ENCODE results near the gene ALG12.

ALG12 gene

DNA sequence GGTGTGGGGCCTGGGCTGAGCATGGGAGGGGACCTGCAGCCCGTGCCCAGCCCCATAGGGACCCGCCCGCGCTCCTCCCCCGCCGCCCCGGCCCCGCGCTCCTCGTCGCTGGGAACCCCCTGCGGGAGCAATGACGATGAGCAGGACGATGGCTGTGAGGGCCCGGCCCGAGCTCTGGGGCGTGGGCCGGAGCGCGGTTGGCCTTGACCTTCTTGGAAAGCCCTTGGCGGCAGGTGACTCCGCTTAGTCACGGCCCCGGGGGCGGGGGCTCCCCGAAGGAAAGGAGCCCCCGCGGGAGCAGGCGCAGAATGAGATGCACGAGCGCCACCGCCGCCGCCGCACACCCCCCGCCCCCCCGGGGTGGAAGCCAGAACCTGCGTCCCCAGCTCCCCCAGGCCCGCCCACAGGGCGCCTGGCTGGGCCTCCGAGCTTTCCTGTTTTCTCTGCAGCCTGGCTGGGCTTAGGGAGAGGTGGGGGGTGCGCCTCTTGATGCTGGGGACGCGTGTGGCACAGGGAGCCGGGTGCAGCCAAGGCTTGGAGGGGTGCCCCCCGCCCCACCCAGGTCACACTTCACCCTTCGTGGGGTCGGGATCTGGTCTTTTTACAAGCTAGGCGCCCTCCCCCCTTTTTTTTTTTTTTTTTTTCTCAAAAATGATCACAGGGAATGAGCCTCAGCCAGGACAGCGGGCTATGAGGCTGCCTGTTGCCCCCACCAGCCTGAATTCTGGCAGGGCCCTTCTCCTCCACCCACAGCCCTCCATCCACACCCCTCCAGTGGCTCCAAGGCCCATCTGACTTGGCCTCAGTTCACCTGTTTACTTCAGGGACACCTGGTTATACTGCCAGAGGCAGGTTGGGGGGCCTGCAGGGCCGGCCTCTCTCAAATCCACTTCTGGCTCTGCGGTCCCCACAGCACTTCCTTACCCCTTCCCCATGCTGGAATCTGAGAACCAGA, 18.1 kb upstream of the ALG12 start:
- peak; percentile 92 for DNase-seq (ENCODE audit: low read depth)
- TF ChIP-seq, protein P1, sequence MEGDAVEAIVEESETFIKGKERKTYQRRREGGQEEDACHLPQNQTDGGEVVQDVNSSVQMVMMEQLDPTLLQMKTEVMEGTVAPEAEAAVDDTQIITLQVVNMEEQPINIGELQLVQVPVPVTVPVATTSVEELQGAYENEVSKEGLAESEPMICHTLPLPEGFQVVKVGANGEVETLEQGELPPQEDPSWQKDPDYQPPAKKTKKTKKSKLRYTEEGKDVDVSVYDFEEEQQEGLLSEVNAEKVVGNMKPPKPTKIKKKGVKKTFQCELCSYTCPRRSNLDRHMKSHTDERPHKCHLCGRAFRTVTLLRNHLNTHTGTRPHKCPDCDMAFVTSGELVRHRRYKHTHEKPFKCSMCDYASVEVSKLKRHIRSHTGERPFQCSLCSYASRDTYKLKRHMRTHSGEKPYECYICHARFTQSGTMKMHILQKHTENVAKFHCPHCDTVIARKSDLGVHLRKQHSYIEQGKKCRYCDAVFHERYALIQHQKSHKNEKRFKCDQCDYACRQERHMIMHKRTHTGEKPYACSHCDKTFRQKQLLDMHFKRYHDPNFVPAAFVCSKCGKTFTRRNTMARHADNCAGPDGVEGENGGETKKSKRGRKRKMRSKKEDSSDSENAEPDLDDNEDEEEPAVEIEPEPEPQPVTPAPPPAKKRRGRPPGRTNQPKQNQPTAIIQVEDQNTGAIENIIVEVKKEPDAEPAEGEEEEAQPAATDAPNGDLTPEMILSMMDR (IDR thresholded peaks at IDR 0.05; ENCODE audit: insufficient read depth, low read depth, low read length, missing control alignments), result no peak
- peak overlapping the region; percentile 38 for H3K4me3 ChIP-seq (ENCODE audit: low read depth, low read length)

- TF ChIP-seq, protein P1 (IDR thresholded peaks at IDR 0.05; ENCODE audit: insufficient read depth, low read depth, low read length, missing control alignments), result no peak
- no peak for DNase-seq (ENCODE audit: low read depth)
- H3K4me3 ChIP-seq (ENCODE audit: low read depth, low read length), result peak overlapping the region; percentile 38; the same call in 1 of the 2 replicates
These were observed 17.3 kb upstream of the ALG12 start for GRCh38 chr22:49935561-49935960.

DNA sequence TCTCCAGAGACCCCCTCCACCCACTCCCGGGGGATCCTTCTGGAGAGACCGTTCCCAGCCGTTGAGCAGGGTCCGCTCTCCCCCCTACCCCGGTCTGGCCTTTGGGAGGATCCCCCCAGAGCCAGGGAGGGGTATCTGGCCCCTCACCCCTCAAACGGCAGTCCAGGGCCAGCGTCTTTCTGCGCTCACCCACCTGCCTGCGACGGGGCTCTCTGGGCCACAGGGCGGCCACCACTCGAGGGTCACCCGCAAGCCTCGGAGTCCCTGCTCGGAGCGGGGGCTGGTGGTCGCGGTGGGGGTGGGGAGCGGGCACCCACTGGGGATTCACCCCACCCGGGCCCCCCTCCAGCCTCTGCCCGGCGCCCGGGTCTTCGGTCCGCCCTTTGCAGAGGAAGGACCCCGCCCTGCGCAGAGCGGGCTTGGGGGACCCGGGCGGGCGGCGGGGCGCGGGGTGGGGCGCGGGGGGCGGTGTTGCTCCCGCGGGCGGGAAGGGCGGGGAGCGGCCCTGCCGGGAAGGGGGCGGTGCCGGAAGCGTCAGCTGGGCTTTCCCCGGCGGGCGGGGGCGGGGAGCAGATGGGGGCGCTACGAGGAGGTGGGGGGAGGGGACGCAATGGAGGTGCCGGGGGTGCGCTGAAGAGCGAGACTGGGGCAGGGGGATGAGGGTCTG, 16.8 kb upstream of the ALG12 start:
- peak overlapping the region; percentile 79 for H3K4me3 ChIP-seq (ENCODE audit: low read depth, low read length)
- TF ChIP-seq, protein P1 (IDR thresholded peaks at IDR 0.05; ENCODE audit: insufficient read depth, low read depth, low read length, missing control alignments), result no peak
- DNase-seq (ENCODE audit: low read depth), result peak; percentile 86

DNA sequence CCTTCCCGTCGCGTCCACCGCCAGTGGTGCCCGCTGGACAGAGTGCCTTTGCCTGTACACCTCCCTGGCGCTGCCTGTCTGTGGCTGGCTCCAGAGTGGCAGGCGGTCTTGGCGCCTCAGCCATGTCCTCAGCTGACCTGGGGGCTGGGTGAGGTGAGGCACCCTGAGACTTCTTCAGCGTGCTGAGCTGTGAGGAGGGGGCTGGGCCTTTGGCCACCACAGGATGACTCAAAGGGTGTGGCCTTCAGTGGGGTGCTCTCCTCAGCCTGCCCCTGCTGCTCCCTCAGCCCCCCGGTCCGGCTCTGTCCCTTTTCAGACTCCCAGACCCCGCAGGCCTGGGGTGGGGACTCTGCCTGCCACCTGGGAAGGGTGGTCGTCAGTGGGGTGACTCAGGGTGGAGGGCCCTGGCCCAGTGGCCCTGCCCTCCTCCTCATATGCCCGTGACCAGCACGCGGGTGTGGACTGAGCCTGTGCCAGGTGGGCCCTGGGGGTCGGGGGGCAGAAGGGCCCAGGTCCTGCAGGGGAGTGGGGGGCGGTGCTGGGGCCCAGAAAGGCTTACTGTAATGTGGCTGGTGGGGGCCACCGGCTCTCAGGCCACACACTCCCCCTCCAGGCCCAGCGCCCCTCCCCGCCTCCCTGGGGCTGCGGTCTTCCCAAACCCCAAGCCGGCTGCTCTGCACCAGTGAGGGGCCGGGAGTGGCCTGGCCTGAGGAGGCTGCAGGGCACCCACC, 16.1 kb upstream of the ALG12 start:
- H3K4me3 ChIP-seq (ENCODE audit: low read depth, low read length), result peak overlapping the region; percentile 79
- no peak for DNase-seq (ENCODE audit: low read depth)
- TF ChIP-seq, protein P1 (IDR thresholded peaks at IDR 0.05; ENCODE audit: insufficient read depth, low read depth, low read length, missing control alignments), result no peak

DNA sequence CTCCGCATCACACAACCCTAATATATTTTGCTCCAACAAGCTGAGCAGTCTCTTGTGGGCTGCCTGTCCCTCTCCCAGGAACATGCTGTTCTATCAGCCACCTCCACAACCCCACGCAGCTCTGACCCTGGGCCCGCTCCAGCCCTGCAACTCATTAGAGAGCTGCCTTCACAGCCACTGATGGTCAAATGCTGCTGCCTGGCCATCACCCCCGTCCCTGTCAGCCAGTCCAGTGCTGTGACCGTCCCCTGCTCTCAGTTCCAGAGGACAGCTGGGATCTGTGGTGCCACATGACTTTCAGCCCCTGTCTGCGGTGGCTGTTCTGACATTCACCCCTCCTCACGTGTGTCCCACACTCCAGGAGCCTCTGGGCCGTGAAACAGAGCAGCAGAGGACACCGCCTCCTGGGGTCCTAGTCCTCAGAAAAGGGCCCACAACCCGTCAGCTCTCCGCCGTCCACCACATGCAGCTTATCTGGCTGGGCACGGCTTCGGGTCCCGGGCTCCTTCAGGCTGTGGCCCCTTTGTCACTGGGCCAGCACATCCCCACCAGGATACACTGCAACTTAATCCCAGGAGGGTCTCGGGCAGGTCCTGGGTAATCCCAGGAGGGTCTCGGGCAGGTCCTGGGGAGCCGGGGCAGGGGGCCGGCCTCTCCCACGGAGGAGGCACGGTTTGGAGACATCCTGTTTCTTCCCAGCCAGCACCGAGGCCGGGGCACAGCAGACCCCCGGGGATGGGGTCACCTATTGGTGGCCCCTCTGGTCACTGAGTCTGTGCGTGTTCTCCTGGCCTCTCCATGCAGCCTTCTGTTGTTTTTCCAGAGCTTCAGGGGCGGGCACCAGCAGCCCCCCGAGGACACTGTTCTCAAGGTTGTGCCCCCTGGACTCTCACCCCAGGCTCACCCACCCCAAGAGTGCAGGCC, 15.3 kb upstream of the ALG12 start:
- H3K4me3 ChIP-seq (ENCODE audit: low read depth, low read length), result peak overlapping the region; percentile 79
- TF ChIP-seq, protein P1 (IDR thresholded peaks at IDR 0.05; ENCODE audit: insufficient read depth, low read depth, low read length, missing control alignments), result no peak
- DNase-seq (ENCODE audit: low read depth), result no peak
